OCI-LY3 (cell line): ENCODE measurements around the gene C22orf39.

Source experiments
- H2AFZ ChIP-seq: fragments of 200-600, 300-600 bp; shearing (Covaris generic); 2 replicates; pipeline ENCODE4 v1.6.0; 2014; ENCODE audit warnings: antibody characterized with exemption, low read depth, low read length
- H3K27ac ChIP-seq: fragments of 200-600, 300-600 bp; sonication (generic); 2 replicates; pipeline ENCODE4 v1.5.1; 2014; ENCODE audit warnings: mild to moderate bottlenecking, low read length, moderate library complexity, mixed read lengths
- H3K27me3 ChIP-seq: fragments of 200-600, 300-600 bp; sonication (generic); 2 replicates; pipeline ENCODE4 v1.6.1; 2014; ENCODE audit warnings: low read depth, low read length, mixed read lengths
- H3K36me3 ChIP-seq: fragments of 200-600, 300-600 bp; sonication (generic); replicated peaks from 2 replicates; pipeline ENCODE3; 2014; ENCODE audit warnings: low read depth, low read length, mixed read lengths
- H3K4me1 ChIP-seq: fragments of 300-600, 200-600 bp; sonication (generic); 2 replicates; pipeline ENCODE4 v1.6.1; 2014; ENCODE audit warnings: low read length, mixed read lengths
- H3K4me2 ChIP-seq: fragments of 200-600, 300-600 bp; sonication (generic); 2 replicates; pipeline ENCODE4 v1.6.1; 2014; ENCODE audit warnings: low read length, mixed read lengths
- H3K4me3 ChIP-seq: fragments of 300-600, 200-600 bp; sonication (generic); 2 replicates; pipeline ENCODE4 v1.5.1; 2014; ENCODE audit warnings: antibody characterized with exemption, mild to moderate bottlenecking, low read length, moderate library complexity
- H3K79me2 ChIP-seq: fragments of 300-600, 200-600 bp; shearing (Covaris generic); 2 replicates; pipeline ENCODE4 v1.6.1; 2014; ENCODE audit warnings: mild to moderate bottlenecking, low read length, mixed read lengths
- H3K9ac ChIP-seq: fragments of 300-600, 200-600 bp; shearing (Covaris generic); 2 replicates; pipeline ENCODE4 v1.6.0; 2014; ENCODE audit warnings: mild to moderate bottlenecking, low read length, moderate library complexity
- H3K9me3 ChIP-seq: fragments of 200-600, 300-600 bp; shearing (Covaris generic); 2 replicates; pipeline ENCODE4 v1.6.1; 2014; ENCODE audit warnings: low read length, mixed read lengths; ENCODE audit not compliant: insufficient read depth
- H4K20me1 ChIP-seq: fragments of 200-600, 300-600 bp; sonication (generic); 2 replicates; pipeline ENCODE4 v1.6.1; 2016; ENCODE audit warnings: low read length, mixed read lengths; ENCODE audit not compliant: insufficient read depth
- EZH2phosphoT487 ChIP-seq: fragments of 200-600 bp; shearing (Covaris generic); IDR thresholded peaks from 2 replicates; pipeline ENCODE4 v1.6.1; 2018; ENCODE audit warnings: antibody characterized with exemption, mixed run types, low read depth
- TF ChIP-seq, protein P1 (sequence below): fragments of 200-600, 300-600 bp; sonication (generic); IDR thresholded peaks from 2 replicates; pipeline ENCODE4 v1.5.1; 2014; ENCODE audit warnings: antibody characterized with exemption, low read length, low read depth

C22orf39 gene

DNA sequence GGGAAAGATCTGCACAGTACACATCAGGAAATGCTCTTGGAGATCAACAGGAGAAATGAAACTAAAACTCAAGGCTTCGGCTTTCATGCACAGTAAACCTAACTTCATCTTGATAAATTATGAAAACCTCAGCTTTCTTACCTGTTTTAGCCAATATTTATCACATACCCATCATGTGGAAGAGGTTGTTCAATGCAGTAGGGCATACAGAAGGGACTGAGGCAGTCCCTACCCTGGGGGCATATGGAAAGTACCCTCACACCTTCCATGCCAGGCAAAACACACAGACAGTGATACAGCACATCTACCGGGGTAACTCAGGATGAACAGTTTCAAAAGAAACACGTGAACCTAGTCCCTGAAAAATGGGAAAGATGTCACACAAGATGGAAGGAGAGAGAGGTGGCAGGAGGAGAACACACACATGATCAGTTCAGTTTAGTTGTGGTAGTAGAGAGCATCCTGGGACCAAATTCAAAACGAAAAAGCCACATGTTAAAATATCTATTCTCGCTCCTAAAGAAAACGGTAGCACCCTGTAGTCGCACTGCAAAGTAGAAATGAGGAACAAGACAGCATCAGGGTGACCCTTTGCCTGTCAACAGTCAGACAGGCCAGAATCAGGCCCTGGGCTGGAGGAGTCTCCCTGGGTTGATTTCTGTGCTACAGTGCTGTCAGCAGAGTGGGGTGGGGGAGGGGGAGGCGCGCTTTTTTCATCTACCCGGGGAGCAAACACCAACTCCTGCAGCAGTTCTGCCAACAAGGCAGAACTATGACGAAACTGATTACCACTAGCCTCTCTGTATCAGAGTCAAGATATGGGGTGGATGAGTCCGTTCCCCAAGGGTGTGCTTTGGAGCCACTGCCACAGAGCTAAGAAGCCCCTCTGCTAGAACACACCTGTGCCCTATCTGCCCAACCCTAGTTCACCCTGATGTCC is 17.3 kb downstream of the C22orf39 start:
- peak overlapping the region; percentile 93 for H3K4me3 ChIP-seq
- H3K9me3 ChIP-seq = no peaks in the 10 kb centered on the region
- H3K9ac ChIP-seq = peak overlapping the region; percentile 79
- H3K36me3 ChIP-seq = peaks cover 16% of the 10 kb centered on the region
- peak overlapping the region; percentile 99 for H3K4me2 ChIP-seq
- peaks cover 23% of the 10 kb centered on the region for H3K4me1 ChIP-seq
- peak overlapping the region; percentile 23 for H3K27ac ChIP-seq
- H3K27me3 ChIP-seq = no peaks in the 10 kb centered on the region
- H3K79me2 ChIP-seq = peaks cover 79% of the 10 kb centered on the region
- TF ChIP-seq, protein P1, sequence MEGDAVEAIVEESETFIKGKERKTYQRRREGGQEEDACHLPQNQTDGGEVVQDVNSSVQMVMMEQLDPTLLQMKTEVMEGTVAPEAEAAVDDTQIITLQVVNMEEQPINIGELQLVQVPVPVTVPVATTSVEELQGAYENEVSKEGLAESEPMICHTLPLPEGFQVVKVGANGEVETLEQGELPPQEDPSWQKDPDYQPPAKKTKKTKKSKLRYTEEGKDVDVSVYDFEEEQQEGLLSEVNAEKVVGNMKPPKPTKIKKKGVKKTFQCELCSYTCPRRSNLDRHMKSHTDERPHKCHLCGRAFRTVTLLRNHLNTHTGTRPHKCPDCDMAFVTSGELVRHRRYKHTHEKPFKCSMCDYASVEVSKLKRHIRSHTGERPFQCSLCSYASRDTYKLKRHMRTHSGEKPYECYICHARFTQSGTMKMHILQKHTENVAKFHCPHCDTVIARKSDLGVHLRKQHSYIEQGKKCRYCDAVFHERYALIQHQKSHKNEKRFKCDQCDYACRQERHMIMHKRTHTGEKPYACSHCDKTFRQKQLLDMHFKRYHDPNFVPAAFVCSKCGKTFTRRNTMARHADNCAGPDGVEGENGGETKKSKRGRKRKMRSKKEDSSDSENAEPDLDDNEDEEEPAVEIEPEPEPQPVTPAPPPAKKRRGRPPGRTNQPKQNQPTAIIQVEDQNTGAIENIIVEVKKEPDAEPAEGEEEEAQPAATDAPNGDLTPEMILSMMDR = no peak
- no peak for TF ChIP-seq EZH2phosphoT487
- H4K20me1 ChIP-seq = peaks cover 45% of the 10 kb centered on the region
- no peak overlapping the region for H2AFZ ChIP-seq

DNA sequence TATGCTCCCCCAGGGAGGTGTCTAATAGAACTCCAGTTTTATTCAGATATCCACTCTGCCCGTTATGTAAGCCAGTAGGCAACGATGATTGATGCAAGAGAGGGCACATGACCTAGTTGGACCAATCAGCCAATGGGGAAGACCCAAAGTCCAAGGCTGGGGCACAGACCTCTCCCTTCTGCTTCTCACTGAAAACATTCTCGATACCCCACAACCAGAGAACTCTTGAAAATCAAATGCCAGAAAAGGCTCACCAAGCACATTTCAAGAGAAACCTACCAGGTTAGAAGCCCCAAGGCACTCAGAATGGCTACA is 23.4 kb downstream of the C22orf39 start:
- Histone ChIP-seq H3K9me3 (no peaks in the 10 kb centered on the region), H3K27ac (no peak overlapping the region), H3K4me3 (no peak overlapping the region), H3K27me3 (no peaks in the 10 kb centered on the region), H3K4me2 (no peak overlapping the region), H3K9ac (no peak overlapping the region), H3K36me3 (peaks cover 4% of the 10 kb centered on the region), H2AFZ (no peak overlapping the region), H3K79me2 (peaks cover 100% of the 10 kb centered on the region), H3K4me1 (peaks cover 17% of the 10 kb centered on the region), H4K20me1 (peaks cover 82% of the 10 kb centered on the region)
- TF ChIP-seq EZH2phosphoT487 = no peak
- TF ChIP-seq, protein P1 = no peak

DNA sequence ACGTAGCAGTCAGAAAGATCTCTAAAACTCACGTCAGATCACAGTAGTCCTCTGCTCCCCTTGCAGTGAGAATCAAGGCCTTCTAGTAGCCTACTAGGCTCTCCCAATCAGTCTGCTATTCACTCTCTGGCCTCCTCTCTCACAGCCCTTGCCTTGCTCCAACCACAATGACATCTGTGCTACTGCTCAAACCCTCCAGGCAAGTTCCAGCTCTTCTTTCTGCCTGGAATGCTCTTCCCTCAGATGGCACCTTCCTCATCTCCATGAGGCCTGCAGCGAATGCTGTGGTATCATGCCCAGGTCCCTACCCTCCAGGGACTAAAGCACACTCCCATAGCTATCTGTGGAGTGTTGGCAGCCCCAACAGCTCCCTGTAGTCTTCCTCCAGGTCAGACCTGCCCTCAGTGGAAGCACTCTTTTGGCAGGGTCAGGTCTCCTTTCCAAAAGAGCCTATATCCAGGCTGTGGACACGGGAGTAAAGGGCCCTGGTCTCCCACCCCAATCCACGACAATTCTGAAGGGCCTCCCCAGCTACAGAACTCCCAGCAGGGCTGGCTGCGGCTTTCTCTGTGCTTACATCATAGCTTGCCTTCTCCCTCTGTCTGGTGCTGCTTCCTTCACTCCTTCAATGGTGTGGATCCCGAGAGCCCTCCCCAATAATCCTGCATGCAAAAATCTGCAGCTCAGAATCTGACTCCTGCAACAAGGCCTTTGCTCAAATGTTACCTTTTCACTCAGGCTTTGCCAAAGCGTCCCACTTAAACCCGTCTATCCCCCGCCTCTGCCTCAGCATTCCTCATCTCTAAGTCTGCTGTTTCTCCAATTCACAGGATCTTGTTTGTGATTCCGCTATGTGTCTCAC is 24.8 kb downstream of the C22orf39 start:
- no peak overlapping the region for H3K27ac ChIP-seq
- H3K79me2 ChIP-seq = peaks cover 99% of the 10 kb centered on the region
- peaks cover 22% of the 10 kb centered on the region for H3K4me1 ChIP-seq
- no peaks in the 10 kb centered on the region for H3K27me3 ChIP-seq
- peaks cover 8% of the 10 kb centered on the region for H3K36me3 ChIP-seq
- no peak overlapping the region for H3K9ac ChIP-seq
- H2AFZ ChIP-seq = no peak overlapping the region
- H4K20me1 ChIP-seq = peaks cover 80% of the 10 kb centered on the region
- TF ChIP-seq, protein P1 = no peak
- TF ChIP-seq EZH2phosphoT487 = no peak
- H3K4me2 ChIP-seq = no peak overlapping the region
- no peaks in the 10 kb centered on the region for H3K9me3 ChIP-seq
- no peak overlapping the region for H3K4me3 ChIP-seq

DNA sequence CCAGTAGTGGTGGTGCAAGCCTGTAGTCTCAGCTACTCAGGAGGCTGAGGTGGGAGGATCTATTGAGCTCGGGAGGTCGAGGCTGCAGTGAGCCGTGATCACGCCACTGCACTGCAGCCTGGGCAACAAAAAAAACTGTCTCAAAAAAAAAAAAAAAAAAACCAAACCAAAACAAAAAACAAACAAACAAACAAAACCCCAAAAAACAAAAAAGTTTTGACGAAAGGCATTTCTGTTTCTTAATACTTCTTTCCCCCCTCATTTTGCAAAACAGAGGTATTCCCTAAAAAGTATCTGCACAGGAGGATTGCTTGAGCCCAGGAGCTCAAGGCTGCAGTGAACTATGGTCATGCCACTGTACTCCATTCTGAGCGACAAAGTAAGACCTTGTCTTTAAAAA is 27.2 kb downstream of the C22orf39 start:
- peaks cover 73% of the 10 kb centered on the region for H4K20me1 ChIP-seq
- no peak overlapping the region for H2AFZ ChIP-seq
- TF ChIP-seq EZH2phosphoT487 = no peak
- TF ChIP-seq, protein P1 = no peak
- no peak overlapping the region for H3K4me3 ChIP-seq
- peak overlapping the region; percentile 64; the same call in 1 of the 2 replicates for H3K4me2 ChIP-seq
- peaks cover 99% of the 10 kb centered on the region for H3K79me2 ChIP-seq
- peaks cover 22% of the 10 kb centered on the region for H3K4me1 ChIP-seq
- no peaks in the 10 kb centered on the region for H3K27me3 ChIP-seq
- H3K27ac ChIP-seq = peak overlapping the region; percentile 74
- H3K9me3 ChIP-seq = no peaks in the 10 kb centered on the region
- peaks cover 10% of the 10 kb centered on the region for H3K36me3 ChIP-seq
- H3K9ac ChIP-seq = no peak overlapping the region
